Suprapubic skin (tissue), 4 donors: ENCODE results near the gene RAB44. TPM values are rescaled to one million over a fixed set of nuclear protein-coding genes. Genes with fewer than 3 reads are reported as not detected.

Experiments
- DNase-seq, 2 donors: peaks; one replicate each; pipeline ENCODE4 v3.0.0-alpha.2; 2019; ENCODE audit warnings: low spot score in 2 of 2
- H3K27ac ChIP-seq: fragments of 200-600 bp; sonication (generic); one replicate; pipeline ENCODE4 v1.5.1; 2019
- H3K27me3 ChIP-seq: fragments of 200-600 bp; sonication (generic); one replicate; pipeline ENCODE4 v1.5.1; 2019
- H3K36me3 ChIP-seq: fragments of 200-600 bp; sonication (generic); one replicate; pipeline ENCODE4 v1.5.1; 2019
- H3K4me1 ChIP-seq: fragments of 200-600 bp; sonication (generic); one replicate; pipeline ENCODE4 v1.5.1; 2019
- H3K4me3 ChIP-seq: fragments of 200-600 bp; sonication (generic); one replicate; pipeline ENCODE4 v1.5.1; 2019; ENCODE audit warnings: mild to moderate bottlenecking
- H3K9me3 ChIP-seq: fragments of 200-600 bp; sonication (generic); one replicate; pipeline ENCODE4 v1.5.1; 2019
- CTCF ChIP-seq, 2 donors: fragments of 200-600 bp in 1 of 2; fragments of 450-650 bp in 1 of 2; sonication (generic) in 1 of 2; IDR thresholded peaks; one replicate each; pipeline ENCODE4 v1.5.1; 2016 to 2019; ENCODE audit warnings: antibody characterized with exemption in 2 of 2, mild to moderate bottlenecking in 1 of 2, moderate library complexity in 1 of 2
- EP300 ChIP-seq: sonication (generic); formaldehyde crosslinking; IDR thresholded peaks from one replicate; pipeline ENCODE4 v1.6.1; 2017; ENCODE audit warnings: antibody characterized with exemption
- POLR2A ChIP-seq, 2 donors: fragments of 450-650 bp; IDR thresholded peaks; one replicate each; pipeline ENCODE4 v1.6.1; 2017; ENCODE audit warnings: antibody characterized with exemption in 2 of 2, mild to moderate bottlenecking in 2 of 2, moderate library complexity in 2 of 2
- POLR2AphosphoS5 ChIP-seq, 3 donors: sonication (generic); formaldehyde crosslinking; IDR thresholded peaks; one replicate each; pipeline ENCODE4 v1.6.1; 2017; ENCODE audit warnings: antibody characterized with exemption in 3 of 3
- WGBS: methylation state at CpG from one replicate; pipeline ENCODE4 v1.1.5; 2018; 5-methylcytosine and 5-hydroxymethylcytosine counted together
- total RNA-seq, 4 donors: library from RNA; depleted of rRNA; stranded (reverse); fragments of >200 nt; gene quantifications; one replicate each; pipeline ENCODE4 v1.1.0, GENCODE V29; 2016

RAB44 gene
- total RNA-seq, 4 donors from 2014 or later = 0.16 to 1.1 (median 0.17) TPM; not detected in 1

GRCh38 chr6:36691011-36691410 lies 6.6 kb upstream of the RAB44 start:
- no peak overlapping the region for H3K4me3 ChIP-seq
- WGBS = 83% methylated on average over 4 of the region's 4 CpGs
- no peaks in the 10 kb centered on the region for H3K9me3 ChIP-seq
- TF ChIP-seq CTCF (IDR thresholded peaks at IDR 0.05) (no peak), POLR2A (IDR thresholded peaks at IDR 0.05) (no peak), POLR2AphosphoS5 (IDR thresholded peaks at IDR 0.05) (no peak), EP300 (no peak)
- peaks cover 30% of the 10 kb centered on the region for H3K4me1 ChIP-seq
- no peak overlapping the region for H3K27ac ChIP-seq
- H3K27me3 ChIP-seq = no peaks in the 10 kb centered on the region
- DNase-seq = no peak
- H3K36me3 ChIP-seq = peaks cover 11% of the 10 kb centered on the region

DNA sequence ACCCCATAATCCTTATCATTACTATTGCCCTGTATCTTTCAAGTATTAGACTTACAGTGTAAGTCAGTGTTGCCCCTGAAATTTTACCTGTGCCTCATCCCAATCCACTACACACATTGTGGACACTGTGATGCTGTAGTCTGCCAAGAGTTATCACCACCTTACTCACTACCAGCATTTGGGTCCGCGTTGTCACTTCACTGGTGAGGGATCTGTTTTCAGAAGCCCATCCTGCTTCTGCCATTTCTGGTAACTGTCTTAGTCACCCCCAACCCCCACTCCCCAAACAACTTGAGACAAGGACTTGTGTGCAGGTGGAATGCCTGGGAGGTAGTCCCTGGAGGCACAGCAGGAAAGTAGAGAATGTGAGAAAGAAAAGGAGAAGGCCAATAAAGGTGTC lies 6.0 kb upstream of the RAB44 start:
- peak in 1 of 2 donors; percentile 4 for DNase-seq
- 100% methylated on average over 2 of the region's 2 CpGs for WGBS
- Histone ChIP-seq H3K4me3 (no peak overlapping the region), H3K36me3 (peaks cover 5% of the 10 kb centered on the region), H3K9me3 (no peaks in the 10 kb centered on the region), H3K27ac (no peak overlapping the region), H3K27me3 (no peaks in the 10 kb centered on the region), H3K4me1 (peaks cover 24% of the 10 kb centered on the region)
- TF ChIP-seq POLR2A (IDR thresholded peaks at IDR 0.05) = no peak
- no peak for TF ChIP-seq POLR2AphosphoS5 (IDR thresholded peaks at IDR 0.05)
- no peak for TF ChIP-seq EP300
- no peak for TF ChIP-seq CTCF (IDR thresholded peaks at IDR 0.05)

GRCh38 chr6:36692220-36692619 lies 5.4 kb upstream of the RAB44 start:
- H3K9me3 ChIP-seq = no peaks in the 10 kb centered on the region
- H3K27ac ChIP-seq = no peak overlapping the region
- H3K27me3 ChIP-seq = no peaks in the 10 kb centered on the region
- DNase-seq = peak in 1 of 2 donors; percentile 79
- H3K4me1 ChIP-seq = peaks cover 23% of the 10 kb centered on the region
- no peaks in the 10 kb centered on the region for H3K36me3 ChIP-seq
- 22% methylated on average over 3 of the region's 3 CpGs for WGBS
- H3K4me3 ChIP-seq = no peak overlapping the region
- TF ChIP-seq CTCF (IDR thresholded peaks at IDR 0.05) = no peak
- TF ChIP-seq POLR2A (IDR thresholded peaks at IDR 0.05) = no peak
- no peak for TF ChIP-seq EP300
- TF ChIP-seq POLR2AphosphoS5 (IDR thresholded peaks at IDR 0.05) = no peak

DNA sequence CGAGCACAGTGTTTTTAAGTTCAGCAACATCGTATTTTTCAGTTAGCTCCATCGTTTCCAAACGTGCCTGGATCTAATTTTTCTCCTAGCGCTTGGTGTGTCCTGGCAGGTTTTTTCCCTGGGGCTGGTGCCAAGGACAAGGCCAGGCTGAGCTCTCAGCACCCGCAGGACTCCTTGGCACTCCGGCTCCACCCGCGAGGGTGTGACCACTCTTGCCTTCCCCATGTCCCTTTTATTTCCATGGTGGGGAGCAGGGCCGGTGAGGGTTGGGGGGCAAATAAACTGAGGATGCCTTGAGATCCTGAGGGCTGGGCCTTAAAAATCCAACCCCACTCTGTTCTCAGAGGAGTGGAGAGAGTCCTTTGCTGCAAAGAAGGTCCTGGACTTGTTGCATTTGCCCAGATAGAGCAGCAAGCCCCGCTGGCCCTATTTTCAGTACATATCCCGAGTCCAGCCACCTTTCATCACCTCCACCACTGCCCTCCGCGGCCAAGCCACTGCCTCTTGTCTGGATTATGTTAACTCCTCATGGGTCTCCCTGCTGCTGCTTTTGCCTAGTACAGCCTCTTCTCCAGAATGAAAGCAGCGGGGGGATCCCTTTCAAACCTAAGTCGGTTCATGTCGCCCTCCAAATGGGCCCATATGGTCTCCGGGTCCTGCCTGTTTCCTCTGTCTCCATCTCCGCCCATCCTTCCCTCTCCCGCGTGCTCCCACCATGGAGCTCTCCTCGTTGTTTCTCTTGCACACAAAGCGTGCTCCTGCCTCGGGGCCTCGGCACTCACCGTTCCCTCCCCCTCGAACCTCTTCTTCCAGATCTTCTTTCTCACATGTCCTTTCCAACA lies 4.5 kb upstream of the RAB44 start:
- Histone ChIP-seq H3K27ac (no peak overlapping the region), H3K9me3 (no peaks in the 10 kb centered on the region), H3K27me3 (no peaks in the 10 kb centered on the region), H3K36me3 (no peaks in the 10 kb centered on the region), H3K4me1 (peaks cover 23% of the 10 kb centered on the region), H3K4me3 (no peak overlapping the region)
- peak in 1 of 2 donors; percentile 79 for DNase-seq
- TF ChIP-seq CTCF (IDR thresholded peaks at IDR 0.05) (no peak), POLR2AphosphoS5 (IDR thresholded peaks at IDR 0.05) (no peak), EP300 (no peak), POLR2A (IDR thresholded peaks at IDR 0.05) (no peak)
- 52% methylated on average over 26 of the region's 27 CpGs for WGBS

- peak in 1 of 2 donors; percentile 20 for DNase-seq
- Histone ChIP-seq H3K4me3 (no peak overlapping the region), H3K27ac (no peak overlapping the region), H3K36me3 (no peaks in the 10 kb centered on the region), H3K4me1 (peaks cover 23% of the 10 kb centered on the region), H3K27me3 (no peaks in the 10 kb centered on the region), H3K9me3 (no peaks in the 10 kb centered on the region)
- TF ChIP-seq POLR2AphosphoS5 (IDR thresholded peaks at IDR 0.05) = no peak
- no peak for TF ChIP-seq EP300
- 85% methylated on average over 6 of the region's 6 CpGs for WGBS
Measured at GRCh38 chr6:36694616-36695015, 3.0 kb upstream of the RAB44 start.
